ENCODE data around the gene FARP1.

GRCh38 chr13:98456413-98456845, 313.5 kb downstream of the FARP1 start:
- no peak for TF ChIP-seq CTCF (IDR thresholded peaks at IDR 0.05)
- TF ChIP-seq POLR2A (IDR thresholded peaks at IDR 0.05; ENCODE audit: low read depth): no peak

All from esophagus muscularis mucosa (tissue), 3 donors.